Activated CD8-positive, alpha-beta memory T cell treated with anti-CD3 and anti-CD28 coated beads, Interleukin-2, amount 50 U/mL, for 1 hour (primary cell): ENCODE measurements around the gene NCKAP5.

Source experiments
- DNase-seq: peaks from one replicate; pipeline ENCODE4 v3.0.0-alpha.2; 2020; ENCODE audit errors: extremely low read depth

The NCKAP5 gene

GRCh38 chr2:133568172-133568571, at the start of gene NCKAP5:
NCKAP5 (minus strand) TSS chr2:133568463; CDS start chr2:133517526, 50,937 bp downstream.
- DNase-seq: no peak

GRCh38 chr2:133609664-133610063, 41.4 kb upstream of the NCKAP5 start:
- DNase-seq: no peak

DNA sequence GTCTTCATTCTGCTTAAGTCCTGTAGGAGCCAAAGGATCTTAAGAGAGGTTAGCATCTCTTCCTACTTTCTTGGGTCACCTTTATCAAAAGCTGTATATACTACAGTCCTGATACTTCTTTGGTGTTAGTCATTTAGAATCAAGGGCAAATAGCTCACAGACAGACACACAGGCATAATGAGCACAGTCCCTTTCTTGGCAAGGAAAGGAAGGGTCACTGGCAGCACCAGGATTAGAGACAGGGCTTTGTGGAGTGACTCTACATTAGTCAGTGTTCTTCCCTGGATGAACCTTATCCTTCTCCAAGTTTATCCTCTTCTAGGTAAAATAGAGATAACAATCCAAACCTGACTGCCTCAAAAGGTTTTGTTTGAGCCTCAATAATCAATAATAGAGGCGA, 40.0 kb upstream of the NCKAP5 start:
- DNase-seq: no peak

- no peak for DNase-seq
Observed at GRCh38 chr2:133607679-133608078, 39.4 kb upstream of the NCKAP5 start.

- no peak for DNase-seq
Observed at GRCh38 chr2:133606616-133607015, 38.4 kb upstream of the NCKAP5 start.

- no peak for DNase-seq
Observed at GRCh38 chr2:133605766-133606137, 37.5 kb upstream of the NCKAP5 start.

DNA sequence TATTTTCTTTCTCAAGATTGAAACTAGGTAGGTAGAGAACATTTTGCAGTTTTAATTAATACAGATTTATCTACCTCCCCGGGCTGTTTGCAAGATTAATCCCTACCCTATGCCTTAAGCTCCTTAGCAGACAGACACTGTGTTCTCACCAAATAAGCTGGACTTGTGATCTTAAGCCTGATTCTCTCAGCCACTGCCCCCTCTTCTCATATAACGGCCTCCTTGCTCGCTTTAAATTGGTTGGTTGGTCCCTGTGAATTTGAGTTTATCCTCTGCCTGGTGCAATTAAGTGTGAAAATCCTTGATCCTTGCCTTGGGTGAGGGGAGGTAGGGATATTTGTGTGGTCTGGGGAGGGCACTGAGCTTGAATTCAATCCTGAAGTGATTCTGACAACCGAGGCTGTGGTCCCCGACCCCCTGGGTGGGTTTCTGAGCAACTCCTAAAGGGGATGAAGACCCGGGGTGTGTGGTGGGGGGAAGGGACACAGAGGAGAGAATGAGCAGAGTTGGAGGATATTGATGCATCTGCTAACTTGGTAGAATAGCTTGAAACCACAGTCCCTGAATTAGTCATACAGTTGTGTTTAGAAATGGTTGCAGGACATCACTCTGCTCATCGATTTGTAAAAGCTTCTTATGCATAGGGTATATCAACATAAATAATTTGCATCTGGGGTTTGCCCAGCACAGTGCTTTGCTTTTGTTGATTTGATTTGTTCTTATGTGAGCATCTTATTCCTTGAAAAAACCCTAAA, 36.9 kb upstream of the NCKAP5 start:
- no peak for DNase-seq

GRCh38 chr2:133603109-133603508, 34.8 kb upstream of the NCKAP5 start:
- no peak for DNase-seq

DNA sequence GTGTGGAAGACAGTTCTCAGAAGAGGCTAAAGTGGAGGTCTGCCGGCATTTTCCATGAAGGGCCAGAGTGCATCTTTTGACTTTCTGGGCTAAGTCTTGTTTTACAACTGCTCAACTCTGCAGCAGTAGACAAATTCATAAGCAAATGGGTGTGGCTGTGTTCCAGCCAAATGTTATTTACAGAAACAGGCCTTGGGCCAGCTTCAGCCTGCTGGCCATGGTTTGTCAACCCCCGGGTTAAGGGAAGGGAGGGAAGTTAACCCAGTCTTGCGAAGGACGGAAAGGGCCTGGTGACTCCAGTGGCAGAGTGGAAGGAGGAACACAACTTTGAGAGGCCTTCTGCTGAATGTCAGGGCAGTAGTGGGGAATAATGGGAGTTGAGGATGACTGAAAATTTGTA, 34.3 kb upstream of the NCKAP5 start:
- no peak for DNase-seq

- DNase-seq: no peak
Observed at GRCh38 chr2:133600266-133600928, 32.1 kb upstream of the NCKAP5 start.

DNA sequence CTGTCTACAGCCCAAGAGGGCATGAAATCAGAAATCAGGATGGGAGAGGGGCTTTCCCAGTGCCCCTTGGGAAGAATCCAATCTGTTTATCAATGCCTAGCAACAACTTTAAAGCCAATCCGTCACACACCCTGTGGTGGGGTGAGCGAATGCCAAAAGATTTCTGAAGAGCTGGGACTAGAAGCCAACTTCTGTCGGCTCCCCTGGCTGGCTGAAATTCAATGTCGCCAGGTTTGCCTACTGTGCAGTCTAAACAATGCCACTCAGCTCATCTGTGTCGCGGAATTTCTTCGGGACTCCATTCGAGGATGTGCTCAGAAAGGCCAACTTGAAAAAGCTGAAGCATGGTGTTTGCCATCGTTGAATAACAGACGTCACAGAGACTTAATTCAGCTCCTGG, 31.5 kb upstream of the NCKAP5 start:
- DNase-seq: no peak

DNA sequence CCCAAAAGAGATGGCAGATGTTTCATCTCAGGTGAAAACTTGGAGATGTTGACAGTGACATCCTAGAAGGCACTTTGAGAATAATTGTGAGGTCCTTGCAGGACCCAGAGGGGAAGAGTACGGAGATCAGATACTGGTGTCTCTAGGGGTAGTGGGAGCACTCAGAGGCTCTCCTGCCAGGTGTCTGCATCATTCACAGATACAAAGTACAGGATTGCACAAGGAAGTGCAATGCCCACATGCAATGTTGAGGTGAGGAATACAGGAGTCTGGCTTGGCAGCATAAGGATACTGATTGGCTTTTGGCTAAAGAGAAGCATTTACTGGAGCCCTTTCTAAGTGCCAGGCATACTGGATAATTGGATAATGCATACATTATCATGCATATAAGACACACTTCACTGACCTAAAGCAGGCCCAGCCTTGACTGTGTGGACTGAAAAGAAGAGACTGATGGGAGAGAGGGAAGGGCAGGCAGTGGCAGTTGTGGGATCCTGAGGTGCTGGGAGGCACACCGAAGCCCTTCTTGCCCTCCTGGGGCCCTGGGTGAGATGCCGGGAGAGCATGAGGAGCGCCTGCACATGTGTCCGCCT, 31.0 kb upstream of the NCKAP5 start:
- no peak for DNase-seq

DNA sequence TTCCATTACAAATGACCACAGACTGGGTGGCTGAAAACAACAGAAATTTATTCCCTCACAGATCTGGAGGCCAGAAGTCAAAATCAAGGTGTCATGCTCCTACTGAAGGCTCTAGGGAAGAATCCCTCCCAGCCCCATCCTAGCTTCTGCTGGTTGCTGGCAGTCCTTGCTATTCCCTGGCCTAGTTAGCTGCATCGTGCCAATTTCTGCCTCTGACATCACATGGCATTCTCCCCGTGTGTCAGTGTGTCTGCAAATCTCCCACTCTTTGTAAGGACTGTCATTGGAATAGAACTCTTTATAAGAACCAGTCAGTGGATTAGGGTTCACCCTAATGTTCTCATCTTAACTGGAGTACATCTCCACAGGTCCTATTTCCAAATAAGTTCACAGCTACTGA, 30.5 kb upstream of the NCKAP5 start:
- no peak for DNase-seq

DNA sequence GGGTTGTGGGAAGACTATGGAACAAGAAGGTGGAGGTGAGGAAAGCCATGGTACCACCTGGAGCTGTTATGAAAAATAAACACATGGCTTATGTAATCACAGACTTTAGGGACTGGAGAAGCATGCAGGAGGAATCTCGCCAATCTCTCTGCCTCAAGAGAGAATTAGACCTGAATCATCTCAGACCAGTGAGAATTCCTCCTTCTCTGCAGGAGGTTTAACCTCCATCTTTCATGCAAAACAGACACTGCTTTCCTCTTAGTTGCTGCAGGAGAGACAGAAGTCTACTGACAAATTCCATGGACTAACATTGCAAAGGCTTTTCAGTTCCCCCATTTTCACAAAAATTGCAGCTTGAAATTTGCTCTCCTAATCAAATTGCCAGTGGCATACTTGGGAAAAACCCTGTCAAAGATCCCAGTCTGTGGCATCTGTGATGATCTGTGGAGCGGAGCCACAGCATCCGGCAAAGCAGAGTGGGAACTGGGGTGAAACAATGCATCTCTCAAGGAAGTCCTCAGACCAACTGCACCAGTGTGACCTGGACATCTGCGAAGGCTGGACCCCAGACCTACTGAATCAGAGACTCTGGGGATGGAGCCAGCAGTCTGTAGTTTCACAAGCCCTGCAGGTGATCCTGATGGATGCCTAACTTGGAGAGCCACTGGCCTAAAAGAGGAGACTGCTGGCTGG, 28.6 kb upstream of the NCKAP5 start:
- no peak for DNase-seq

- DNase-seq: no peak
Observed at GRCh38 chr2:133591164-133591563, 22.9 kb upstream of the NCKAP5 start.

DNA sequence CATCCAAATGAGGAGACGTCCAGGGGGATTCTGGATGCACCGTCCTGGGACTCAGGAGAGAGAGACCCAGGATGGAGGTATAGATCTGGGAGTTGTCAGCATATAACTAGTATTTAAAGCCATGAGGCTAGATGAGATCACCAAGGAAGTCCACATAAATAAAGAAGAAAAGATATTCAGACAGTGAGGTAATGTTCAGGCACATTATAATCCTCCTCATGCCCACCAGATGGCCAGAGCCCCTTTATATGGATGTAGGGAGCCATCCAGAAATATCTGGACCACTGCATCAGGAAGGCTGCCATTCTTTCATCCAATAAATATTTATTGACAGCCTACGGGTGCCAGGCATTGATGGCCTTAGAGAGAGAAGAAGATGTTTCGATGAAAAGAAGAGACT, 21.2 kb upstream of the NCKAP5 start:
- DNase-seq: no peak

DNA sequence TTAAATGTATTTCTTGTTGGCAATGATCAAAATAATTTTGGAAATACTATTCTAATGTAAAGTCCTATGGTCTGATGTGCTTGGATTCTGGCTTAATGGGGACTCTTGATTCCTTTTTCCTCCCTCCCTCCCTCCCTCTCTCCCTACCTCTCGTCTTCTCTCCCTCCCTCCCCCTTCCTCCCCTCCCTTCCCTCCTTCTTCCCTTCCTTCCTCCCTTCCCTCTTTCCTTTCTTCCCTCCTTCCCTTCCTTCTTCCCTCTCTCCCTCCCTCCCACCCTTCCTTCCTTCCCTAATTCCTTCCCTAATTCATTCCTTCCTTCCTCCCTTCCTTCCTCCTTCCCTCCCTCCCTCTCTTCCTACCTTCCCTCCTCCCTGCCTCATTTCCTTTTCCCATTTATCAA, 19.9 kb upstream of the NCKAP5 start:
- no peak for DNase-seq

DNA sequence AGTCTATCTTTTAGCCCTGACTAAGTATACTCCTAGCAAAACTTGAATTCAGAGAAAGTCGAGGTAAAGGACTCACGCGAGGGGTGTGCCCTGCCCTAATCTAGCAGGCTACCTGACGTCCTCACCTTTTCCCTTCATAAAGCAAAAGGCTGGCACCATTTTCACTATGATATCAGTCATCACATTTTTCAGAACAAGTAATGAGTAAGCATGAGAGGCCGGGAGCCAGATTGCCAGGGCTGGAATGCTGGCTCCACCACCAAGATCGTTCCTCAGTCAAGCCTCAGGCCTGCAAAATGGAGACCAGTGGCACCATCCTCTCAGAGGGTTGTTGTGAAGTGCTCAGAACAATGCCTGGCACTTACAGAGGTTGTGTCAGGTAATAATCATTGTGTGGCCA, 18.7 kb upstream of the NCKAP5 start:
- DNase-seq: no peak

GRCh38 chr2:133581010-133581760, 12.9 kb upstream of the NCKAP5 start:
- DNase-seq: no peak

GRCh38 chr2:133579274-133579673, 11.0 kb upstream of the NCKAP5 start:
- no peak for DNase-seq

- DNase-seq: no peak
Observed at GRCh38 chr2:133576714-133577113, 8.5 kb upstream of the NCKAP5 start.

DNA sequence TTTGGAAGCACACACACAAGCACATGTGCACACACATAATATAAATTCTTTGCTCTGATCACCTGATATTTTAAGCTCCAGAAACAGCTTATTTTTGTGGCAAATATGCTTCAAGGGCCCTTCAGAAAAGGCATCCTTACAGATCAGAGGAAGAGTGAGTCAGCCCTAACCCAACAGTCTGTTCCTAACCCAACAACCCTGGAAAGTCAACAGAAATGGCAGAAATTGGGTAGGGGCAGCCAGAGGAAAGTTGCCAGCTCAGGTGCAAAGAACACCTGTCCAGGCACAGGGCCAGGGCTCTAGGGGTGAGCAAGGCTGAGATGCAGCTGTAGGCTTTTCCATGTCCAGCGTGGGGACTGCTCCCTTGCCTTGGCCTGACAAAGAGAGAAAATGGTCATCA, 6.4 kb upstream of the NCKAP5 start:
- no peak for DNase-seq
